ENCODE data around the gene ATP1B3.

GRCh38 chr3:141875374-141875892, 1.0 kb upstream of the ATP1B3 start:
- TF ChIP-seq CTCF (IDR thresholded peaks at IDR 0.05) (peak; percentile 59 to 90 (median 84)), POLR2A (IDR thresholded peaks at IDR 0.05) (no peak)

All from Peyer's patch (tissue), 4 donors.